H9 (cell line): Measurements from ENCODE around the gene ANGPTL8. TPM values are rescaled to one million over a fixed set of nuclear protein-coding genes. Genes with fewer than 3 reads are reported as not detected.
A peak's percentile ranks its signal among the peaks of the same experiment; 100 is the strongest.

Source experiments
- DNase-seq: peaks from one replicate; pipeline ENCODE4 v3.0.0-alpha.2; 2017
- H2AFZ ChIP-seq: one replicate; pipeline ENCODE4 v1.6.1; 2013; ENCODE audit warnings: mild to moderate bottlenecking, low read length, control low read depth, moderate library complexity
- H2AK5ac ChIP-seq: 2 replicates; pipeline ENCODE4 v1.6.1; 2013; ENCODE audit warnings: low read length, control low read depth, mixed read lengths; ENCODE audit not compliant: insufficient read length
- H2BK120ac ChIP-seq: one replicate; pipeline ENCODE4 v1.6.1; 2013; ENCODE audit warnings: low read depth, mild to moderate bottlenecking, low read length, control low read depth, inconsistent platforms; ENCODE audit not compliant: poor library complexity, severe bottlenecking
- H2BK12ac ChIP-seq: 2 replicates; pipeline ENCODE4 v1.6.1; 2013; ENCODE audit warnings: low read length, control low read depth, mixed read lengths, low read depth; ENCODE audit not compliant: insufficient read length
- H2BK15ac ChIP-seq: 2 replicates; pipeline ENCODE4 v1.6.1; 2013; ENCODE audit warnings: low read depth, low read length, control low read depth
- H2BK20ac ChIP-seq: one replicate; pipeline ENCODE4 v1.6.1; 2013; ENCODE audit warnings: low read depth, mild to moderate bottlenecking, low read length, control low read depth, inconsistent platforms; ENCODE audit not compliant: poor library complexity, severe bottlenecking
- H2BK5ac ChIP-seq: 2 replicates; pipeline ENCODE4 v1.6.1; 2013; ENCODE audit warnings: low read length, control low read depth, mixed read lengths; ENCODE audit not compliant: insufficient read length
- H3K14ac ChIP-seq: 2 replicates; pipeline ENCODE4 v1.6.1; 2013; ENCODE audit warnings: low read length, control low read depth; ENCODE audit not compliant: insufficient read depth
- H3K18ac ChIP-seq: 2 replicates; pipeline ENCODE4 v1.6.1; 2013; ENCODE audit warnings: low read depth, mild to moderate bottlenecking, mixed read lengths, low read length, control low read depth; ENCODE audit not compliant: insufficient read length
- H3K23ac ChIP-seq: 2 replicates; pipeline ENCODE4 v1.6.1; 2013; ENCODE audit warnings: low read length, control low read depth, mixed read lengths, low read depth; ENCODE audit not compliant: insufficient read length
- H3K23me2 ChIP-seq: 2 replicates; pipeline ENCODE4 v1.6.1; 2013; ENCODE audit warnings: low read depth, mild to moderate bottlenecking, mixed read lengths, low read length, control low read depth; ENCODE audit not compliant: insufficient read length, poor library complexity, severe bottlenecking
- H3K27ac ChIP-seq: 2 replicates; pipeline ENCODE4 v1.5.1; 2013; ENCODE audit warnings: low read length, control low read depth, mixed read lengths, low read depth; ENCODE audit not compliant: insufficient read length
- H3K27me3 ChIP-seq: 2 replicates; pipeline ENCODE4 v1.6.1; 2013; ENCODE audit warnings: low read length, control low read depth, inconsistent platforms; ENCODE audit not compliant: insufficient read depth
- H3K4ac ChIP-seq: 2 replicates; pipeline ENCODE4 v1.6.1; 2013; ENCODE audit warnings: low read depth, mild to moderate bottlenecking, control low read depth, inconsistent platforms, low read length, moderate library complexity
- H3K4me1 ChIP-seq: 2 replicates; pipeline ENCODE4 v1.6.1; 2013; ENCODE audit warnings: low read length, control low read depth, inconsistent platforms; ENCODE audit not compliant: insufficient read depth
- H3K4me2 ChIP-seq: 2 replicates; pipeline ENCODE4 v1.6.1; 2013; ENCODE audit warnings: low read length, control low read depth, mixed read lengths; ENCODE audit not compliant: insufficient read length, insufficient read depth
- H3K56ac ChIP-seq: 2 replicates; pipeline ENCODE4 v1.6.1; 2013; ENCODE audit warnings: low read depth, mild to moderate bottlenecking, mixed read lengths, low read length, control low read depth; ENCODE audit not compliant: insufficient read length
- H3K79me1 ChIP-seq: 2 replicates; pipeline ENCODE4 v1.6.1; 2013; ENCODE audit warnings: low read depth, mild to moderate bottlenecking, moderate library complexity, low read length, control low read depth, inconsistent platforms; ENCODE audit not compliant: insufficient read depth, poor library complexity, severe bottlenecking
- H3K79me2 ChIP-seq: 2 replicates; pipeline ENCODE4 v1.6.1; 2013; ENCODE audit warnings: low read length, control low read depth, inconsistent platforms; ENCODE audit not compliant: insufficient read depth
- H3K9ac ChIP-seq: 2 replicates; pipeline ENCODE4 v1.6.1; 2013; ENCODE audit warnings: low read length, control low read depth, mixed read lengths; ENCODE audit not compliant: insufficient read length; ENCODE audit errors: extremely low read depth
- H3K9me3 ChIP-seq: one replicate; pipeline ENCODE4 v1.6.1; 2013; ENCODE audit warnings: low read depth, low read length, inconsistent platforms; ENCODE audit not compliant: control insufficient read depth
- H3T11ph ChIP-seq: one replicate; pipeline ENCODE4 v1.6.1; 2013; ENCODE audit warnings: mild to moderate bottlenecking, low read length, control low read depth, inconsistent platforms
- H4K20me1 ChIP-seq: one replicate; pipeline ENCODE4 v1.6.1; 2013; ENCODE audit not compliant: control insufficient read depth, insufficient read length, insufficient read depth
- H4K5ac ChIP-seq: 2 replicates; pipeline ENCODE4 v1.6.1; 2013; ENCODE audit warnings: low read depth, mild to moderate bottlenecking, mixed read lengths, low read length, control low read depth; ENCODE audit not compliant: insufficient read length
- H4K8ac ChIP-seq: replicated peaks from 2 replicates; pipeline ENCODE4 v1.6.1; 2013; ENCODE audit warnings: low read length, control low read depth, mixed read lengths, low read depth; ENCODE audit not compliant: insufficient read length
- H4K91ac ChIP-seq: 2 replicates; pipeline ENCODE4 v1.6.1; 2013; ENCODE audit warnings: low read depth, mild to moderate bottlenecking, moderate library complexity, mixed read lengths, low read length, control low read depth; ENCODE audit not compliant: insufficient read length
- H3K27ac Mint-ChIP-seq, 3 experiments: 2 replicates in 2 of 3; 3 replicates in 1 of 3; pipeline ENCODE4 v1.8.0; 2020 to 2021; ENCODE audit warnings: mixed read lengths in 3 of 3, mild to moderate bottlenecking in 1 of 3, moderate library complexity in 1 of 3
- H3K27me3 Mint-ChIP-seq: 2 replicates; pipeline ENCODE4 v1.8.0; 2021; ENCODE audit warnings: low read depth, mild to moderate bottlenecking, moderate library complexity, mixed read lengths
- H3K36me3 Mint-ChIP-seq, 3 experiments: 2 replicates in 2 of 3; 3 replicates in 1 of 3; pipeline ENCODE4 v1.8.0; 2020 to 2021; ENCODE audit warnings: low read depth in 3 of 3, mixed read lengths in 3 of 3; ENCODE audit not compliant: insufficient read depth in 1 of 3
- H3K4me1 Mint-ChIP-seq, 2 experiments: 2 replicates each; pipeline ENCODE4 v1.8.0; 2020; ENCODE audit warnings: mixed read lengths in 2 of 2
- H3K4me3 Mint-ChIP-seq, 2 experiments: 2 replicates in 1 of 2; 3 replicates in 1 of 2; pipeline ENCODE4 v1.8.0; 2020 to 2021; ENCODE audit warnings: mild to moderate bottlenecking in 2 of 2, mixed read lengths in 2 of 2, moderate library complexity in 1 of 2
- H3K9me3 Mint-ChIP-seq, 2 experiments: 2 replicates in 1 of 2; 3 replicates in 1 of 2; pipeline ENCODE4 v1.8.0; 2020; ENCODE audit warnings: mild to moderate bottlenecking in 2 of 2, mixed read lengths in 2 of 2, moderate library complexity in 1 of 2
- CTCF ChIP-seq: fragments of 200-600 bp; sonication (generic); conservative IDR thresholded peaks from 3 replicates; pipeline ENCODE4 v1.8.0; 2021; ENCODE audit warnings: antibody characterized with exemption, mild to moderate bottlenecking
- WGBS: extraction: QIAGEN DNeasy Blood & Tissue Kit; methylation state at CpG from one replicate; pipeline ENCODE4 v1.1.7; 2013; ENCODE audit warnings: missing lambda C conversion rate, low lambda C conversion rate, mixed read lengths; ENCODE audit not compliant: insufficient read length; ENCODE audit errors: extremely low coverage; 5-methylcytosine and 5-hydroxymethylcytosine counted together
- total RNA-seq: library from RNA; stranded (reverse); gene quantifications from 2 replicates; pipeline ENCODE4 v1.2.1, GENCODE V29; 2021

Gene ANGPTL8
- total RNA-seq, 1 experiment from 2014 or later = not detected

GRCh38 chr19:11242025-11242424 lies 2.6 kb downstream of the ANGPTL8 start:
- Histone ChIP-seq H2BK20ac (no peak overlapping the region), H2AK5ac (no peak overlapping the region), H2BK120ac (no peak overlapping the region), H3K27ac (no peak overlapping the region), H3K27me3 (no peaks in the 10 kb centered on the region), H3K79me1 (no peaks in the 10 kb centered on the region), H3K23me2 (no peaks in the 10 kb centered on the region), H3T11ph (no peak overlapping the region), H3K23ac (no peak overlapping the region), H3K4ac (no peak overlapping the region), H3K56ac (no peak overlapping the region), H2BK12ac (no peak overlapping the region), H3K4me2 (no peak overlapping the region), H4K8ac (no peak overlapping the region), H3K4me1 (no peaks in the 10 kb centered on the region), H3K18ac (no peak overlapping the region), H4K5ac (no peak overlapping the region), H4K20me1 (peaks cover 2% of the 10 kb centered on the region), H3K79me2 (no peaks in the 10 kb centered on the region), H2BK5ac (no peak overlapping the region), H3K9me3 (no peaks in the 10 kb centered on the region), H3K9ac (no peak overlapping the region), H2BK15ac (no peak overlapping the region), H4K91ac (no peak overlapping the region), H3K14ac (no peak overlapping the region), H2AFZ (no peak overlapping the region)
- Mint-ChIP-seq H3K4me3 (no peak overlapping the region), H3K4me1 (peaks cover 3 to 10% of the 10 kb centered on the region in 2 experiments), H3K27me3 (peaks cover 3% of the 10 kb centered on the region; the same call in 1 of the 2 replicates), H3K36me3 (peaks cover 12 to 44% (median 40%) of the 10 kb centered on the region in 3 experiments), H3K9me3 (no peaks in the 10 kb centered on the region), H3K27ac (peak overlapping the region in 2 of 3 experiments; percentile 55 to 75; a peak in 2 of 7 replicates)
- DNase-seq = no peak
- WGBS = no CpG with 5 or more reads among the region's 11 CpGs
- TF ChIP-seq CTCF = no peak
